NCI-H1417 (cell line): ENCODE measurements around the gene NOTCH4.
"Not testable (repeated sequence)": the region's sequence is repeated elsewhere in the genome, so short reads cannot be mapped to it uniquely, and the experiment has no call there.

Experiments used
- DNase-seq, 3 experiments: peaks; one replicate each; lab custom pipeline; 2025; lab: John Stamatoyannopoulos, UW

The NOTCH4 gene

GRCh38 chr6:32216998-32217397 is 6.9 kb downstream of the NOTCH4 start:
- no peak for DNase-seq

- DNase-seq = no peak
These were observed 7.6 kb downstream of the NOTCH4 start for GRCh38 chr6:32216285-32216684.

DNA sequence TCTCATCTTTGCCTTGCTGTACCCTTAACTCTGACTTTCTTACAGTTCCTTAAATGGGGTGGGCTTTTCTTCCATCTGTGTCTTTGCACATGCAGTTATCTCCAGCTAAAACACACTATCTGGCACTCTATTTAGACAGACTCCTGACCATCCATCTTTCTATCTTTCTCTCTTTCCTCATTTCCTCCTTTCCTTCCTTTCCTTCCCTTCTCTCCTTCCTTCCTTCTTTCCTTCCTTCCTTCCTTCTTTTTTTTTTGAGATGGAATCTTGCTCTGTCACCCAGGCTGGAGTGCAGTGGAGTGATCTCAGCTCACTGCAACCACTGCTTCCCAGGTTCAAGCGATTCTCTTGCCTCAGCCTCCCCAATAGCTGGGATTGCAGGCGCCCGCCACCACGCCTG is 8.2 kb downstream of the NOTCH4 start:
- DNase-seq = no peak

DNA sequence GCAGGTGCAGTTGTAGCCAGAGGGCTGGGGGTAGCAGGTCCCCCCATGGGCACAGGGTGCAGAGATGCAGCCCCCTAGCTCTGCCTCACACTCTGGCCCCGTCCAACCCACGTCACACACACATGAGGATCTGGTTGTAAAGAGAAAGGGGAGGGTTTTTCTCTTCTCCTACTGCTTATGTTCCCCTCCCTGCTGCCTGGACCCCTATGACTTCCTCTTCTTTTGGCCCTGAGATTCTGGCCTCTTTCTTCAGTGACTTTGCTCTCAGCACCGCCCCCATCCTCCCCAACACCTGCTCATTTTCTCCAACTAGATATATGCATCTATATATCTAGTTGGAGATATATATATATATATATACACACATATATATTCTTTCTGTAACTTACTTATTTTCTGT is 9.7 kb downstream of the NOTCH4 start:
- no peak for DNase-seq

DNA sequence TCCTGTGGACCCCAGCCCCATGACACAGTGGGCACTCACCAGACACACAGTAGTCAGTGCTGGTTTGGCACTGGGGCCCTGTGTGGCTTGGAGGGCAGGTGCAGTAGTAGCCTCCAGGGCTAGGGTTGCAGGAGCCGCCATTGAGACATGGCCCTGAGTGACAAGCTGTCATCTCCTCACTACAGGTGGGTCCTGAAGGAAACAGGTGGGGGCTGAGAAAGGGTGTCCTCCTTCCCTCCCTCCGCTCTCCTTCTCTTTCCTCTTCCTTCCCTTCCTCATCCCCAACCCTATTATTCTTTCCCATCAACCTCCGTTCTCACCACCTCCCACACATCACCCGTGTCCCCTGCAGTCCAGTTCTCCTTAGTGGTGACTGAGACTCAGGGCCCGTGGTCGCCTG is 10.2 kb downstream of the NOTCH4 start:
- DNase-seq = no peak

- DNase-seq = no peak
These were observed 11.6 kb downstream of the NOTCH4 start for GRCh38 chr6:32212076-32212760.

DNA sequence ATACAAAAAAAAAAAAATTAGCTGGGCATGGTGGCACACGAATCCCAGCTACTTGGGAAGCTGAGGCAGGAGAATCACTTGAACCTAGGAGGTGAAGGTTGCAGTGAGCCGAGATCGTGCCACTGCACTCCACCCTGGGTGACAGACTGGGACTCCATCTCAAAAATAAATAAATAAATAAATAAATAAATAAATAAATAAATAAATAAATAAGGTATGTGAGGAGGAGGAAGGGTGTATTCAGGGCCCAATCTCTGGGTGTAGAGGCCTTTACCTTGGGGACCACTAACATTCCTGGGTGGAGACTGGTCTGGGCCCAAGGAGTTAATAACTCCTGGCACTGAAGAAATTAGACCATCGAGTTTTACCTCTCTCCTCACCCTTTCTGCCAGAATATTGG is 12.4 kb downstream of the NOTCH4 start:
- not testable (repeated sequence) for DNase-seq

DNA sequence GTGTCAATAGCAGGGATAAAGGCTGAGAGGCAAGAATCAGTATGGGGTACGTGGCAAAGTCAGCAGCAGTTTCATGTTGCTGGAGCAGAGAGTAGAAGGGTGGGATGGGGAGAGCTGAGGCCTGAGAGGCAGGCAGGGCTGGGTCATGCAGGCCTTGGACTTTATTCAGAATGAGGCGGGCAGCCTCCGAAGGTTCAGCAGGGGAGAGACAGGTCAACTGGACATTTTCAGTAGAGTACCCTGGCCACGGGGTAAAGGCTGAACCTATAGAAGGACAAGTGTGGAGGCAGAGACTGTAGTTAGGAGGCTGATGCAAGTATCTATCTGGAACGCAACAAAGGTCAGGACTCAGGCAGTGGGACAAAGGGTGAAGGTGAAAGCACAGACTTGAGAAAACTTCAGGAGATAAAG is 13.7 kb downstream of the NOTCH4 start:
- DNase-seq = no peak

DNA sequence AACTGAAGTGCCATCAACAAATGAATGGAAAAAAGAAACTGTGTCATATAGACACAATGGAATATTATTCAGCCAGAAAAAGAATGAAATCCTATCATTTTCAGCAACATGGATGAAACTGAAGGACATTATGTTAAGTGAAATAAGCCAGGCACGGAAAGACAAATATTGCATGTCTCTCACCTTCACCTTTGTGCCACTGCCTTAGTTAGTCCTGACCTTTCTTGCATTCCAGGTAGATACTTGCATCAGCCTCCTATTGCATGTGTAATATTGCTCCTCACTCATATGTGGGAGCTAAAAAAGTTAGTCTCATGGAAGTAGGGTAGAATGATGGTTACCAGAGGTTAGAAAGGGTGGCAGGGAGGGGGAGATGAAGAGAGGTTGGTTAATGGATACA is 14.9 kb downstream of the NOTCH4 start:
- no peak for DNase-seq

DNA sequence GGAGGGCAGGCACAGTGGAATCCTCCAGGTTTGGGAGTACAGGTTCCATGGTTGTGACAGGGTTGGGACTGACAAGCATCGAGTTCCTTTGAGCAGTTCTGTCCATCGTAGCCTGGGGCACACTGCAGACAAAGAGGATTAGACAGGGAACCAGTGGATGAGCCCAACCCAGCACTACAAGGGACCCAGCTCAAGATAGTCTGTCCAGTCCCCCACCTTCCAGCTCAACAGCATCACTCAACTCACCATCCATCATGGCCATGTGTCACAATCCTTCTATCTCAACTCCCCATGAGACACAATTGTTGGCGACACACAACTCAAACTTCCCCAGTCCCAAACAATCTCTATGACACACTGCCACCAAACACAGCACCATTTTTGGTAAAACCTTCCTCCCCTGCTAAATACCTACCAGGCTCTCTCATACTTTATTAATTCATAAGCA is 19.6 kb downstream of the NOTCH4 start:
- no peak for DNase-seq

GRCh38 chr6:32203426-32204267 is 20.2 kb downstream of the NOTCH4 start:
- peak in 1 of 3 experiments; percentile 3 for DNase-seq

DNA sequence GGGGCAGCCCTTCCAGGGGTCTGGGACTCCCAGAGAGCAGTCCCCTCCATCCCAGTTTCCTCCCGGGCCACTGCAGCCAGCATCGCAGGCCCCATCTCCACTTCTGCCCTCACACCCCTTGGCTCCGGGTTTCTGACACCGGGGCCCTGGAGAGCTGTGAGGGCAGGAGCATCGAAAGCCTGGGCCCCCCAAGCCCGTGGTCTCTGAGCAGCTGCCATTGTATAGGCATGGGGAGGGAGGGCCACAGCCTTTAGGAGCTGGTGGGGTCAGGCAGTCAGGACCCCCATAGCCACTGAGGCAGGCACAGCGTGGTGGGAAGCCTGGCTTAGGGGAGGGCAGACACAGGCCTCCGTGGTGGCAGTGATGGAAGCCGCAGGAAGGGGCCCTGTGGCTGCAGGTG is 21.7 kb downstream of the NOTCH4 start:
- no peak for DNase-seq

- no peak for DNase-seq
These were observed 23.0 kb downstream of the NOTCH4 start for GRCh38 chr6:32200711-32201475.

DNA sequence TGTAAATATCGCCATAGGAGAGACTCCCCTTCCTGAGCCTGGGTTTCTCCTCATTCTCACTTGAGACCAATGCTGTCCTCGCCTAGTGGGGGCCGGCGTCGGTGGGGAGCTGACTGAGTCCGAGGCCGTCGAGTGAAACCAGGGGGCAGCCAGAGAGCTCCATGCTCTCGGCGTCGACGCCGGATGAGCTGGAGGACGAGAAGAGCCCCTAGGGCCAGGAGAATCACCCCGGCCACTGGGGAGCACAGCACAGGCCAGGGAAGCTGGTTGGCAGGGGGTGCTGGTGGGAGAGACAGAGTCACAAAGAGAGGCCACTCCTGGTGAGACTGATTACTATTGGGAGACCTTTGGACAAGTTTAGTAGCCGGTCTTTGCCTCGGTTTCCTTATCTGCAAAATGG is 25.0 kb downstream of the NOTCH4 start:
- DNase-seq = no peak

DNA sequence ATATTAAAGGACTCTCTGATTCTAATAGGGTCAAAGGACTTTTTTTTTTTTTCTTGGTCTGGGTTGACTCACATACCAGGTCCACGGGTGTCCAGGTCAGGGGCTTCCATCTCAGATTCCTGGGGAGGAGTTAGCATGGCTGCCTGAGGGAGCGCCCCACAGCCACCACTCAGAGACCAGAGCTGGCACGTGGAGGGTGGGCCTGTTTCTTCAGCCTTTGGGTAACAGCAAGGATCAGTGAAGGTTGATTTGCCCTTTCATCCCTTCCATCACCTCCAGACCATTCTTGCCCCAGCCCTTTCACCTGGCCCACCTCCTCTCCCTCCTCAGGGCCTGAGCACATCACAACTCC is 25.5 kb downstream of the NOTCH4 start:
- no peak for DNase-seq

DNA sequence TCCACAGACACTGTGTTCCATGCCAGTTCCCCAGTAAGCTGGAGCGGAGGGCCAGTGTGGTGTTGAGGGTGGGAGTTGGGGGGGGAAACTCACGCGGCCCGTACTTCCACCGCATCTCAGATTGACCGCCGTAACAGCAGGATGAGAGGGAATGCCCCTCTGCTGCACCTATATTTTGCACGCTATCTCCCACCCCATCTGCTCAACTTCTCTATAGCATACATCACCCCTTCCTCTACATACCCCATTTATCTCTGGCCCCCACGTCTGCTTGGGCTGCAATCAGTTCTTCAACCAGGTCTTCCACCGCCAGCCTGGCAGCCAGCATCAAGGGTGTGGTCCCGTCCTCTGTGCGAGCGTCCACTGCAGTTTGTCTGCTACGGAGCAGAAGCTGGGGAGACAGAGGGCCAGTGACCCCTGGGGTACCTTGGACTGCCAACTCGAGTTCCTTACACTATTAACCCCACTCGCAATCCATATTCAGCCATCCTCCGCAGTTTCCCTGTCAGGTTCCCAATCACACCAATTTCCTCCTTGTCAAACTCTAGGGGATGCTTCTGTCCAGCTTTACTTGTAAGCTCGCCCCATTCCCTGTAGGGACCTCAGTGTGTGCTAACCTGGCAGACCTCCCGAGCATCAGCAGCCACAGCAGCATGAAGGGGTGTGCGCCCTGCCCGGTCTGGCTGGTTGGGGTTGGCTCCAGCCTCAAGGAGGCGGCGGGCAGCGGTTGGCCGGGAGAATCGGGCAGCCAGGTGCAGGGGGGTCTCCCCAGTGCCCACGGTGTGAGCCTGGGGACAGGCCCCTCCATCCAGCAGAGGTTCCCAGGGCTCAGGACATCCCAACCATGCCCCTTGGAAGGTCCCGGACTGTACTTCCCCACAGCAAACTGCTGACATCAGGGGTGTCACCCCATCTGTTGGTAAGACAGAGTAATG is 26.9 kb downstream of the NOTCH4 start:
- DNase-seq = peak in 2 of 3 experiments; percentile 77 to 78

DNA sequence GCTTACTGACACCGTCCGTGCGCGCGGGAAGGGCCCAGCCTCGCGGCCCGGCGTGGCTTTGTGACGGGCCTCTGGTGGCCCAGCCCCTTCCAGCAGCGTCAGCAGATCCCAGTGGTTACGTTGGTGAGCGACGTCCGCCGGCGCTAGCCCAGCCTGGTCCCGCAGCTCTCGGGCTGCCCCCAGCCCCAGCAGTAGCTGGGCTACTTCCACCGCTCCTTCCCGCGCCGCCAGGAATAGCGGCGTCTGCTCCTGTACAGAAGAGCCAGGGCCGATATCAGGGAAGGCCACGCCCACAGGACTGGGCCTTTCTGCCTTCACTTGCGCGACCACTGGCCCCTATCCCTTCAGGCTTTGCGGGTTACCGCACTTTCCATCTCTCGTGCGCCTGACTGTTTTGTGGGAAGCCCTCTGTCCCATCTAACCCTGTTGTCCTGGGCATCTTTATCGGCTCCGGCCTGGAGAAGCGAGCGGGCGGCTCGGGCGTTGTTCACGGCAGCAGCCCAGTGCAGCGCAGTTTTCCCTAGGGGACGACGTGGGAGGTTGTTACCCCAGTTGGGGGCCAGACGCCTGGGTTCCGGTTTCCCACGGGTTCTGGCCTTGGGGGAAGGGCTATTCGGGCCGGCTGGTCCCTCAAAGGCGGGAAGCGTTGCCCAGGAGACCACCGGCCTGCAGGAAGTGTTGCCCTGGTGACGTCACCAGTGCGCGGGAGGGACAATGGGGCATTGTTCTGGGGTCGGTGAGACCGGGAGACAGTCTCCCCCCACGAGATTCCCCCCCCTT is 27.8 kb downstream of the NOTCH4 start:
- DNase-seq = peak; percentile 62 to 96 (median 91)

DNA sequence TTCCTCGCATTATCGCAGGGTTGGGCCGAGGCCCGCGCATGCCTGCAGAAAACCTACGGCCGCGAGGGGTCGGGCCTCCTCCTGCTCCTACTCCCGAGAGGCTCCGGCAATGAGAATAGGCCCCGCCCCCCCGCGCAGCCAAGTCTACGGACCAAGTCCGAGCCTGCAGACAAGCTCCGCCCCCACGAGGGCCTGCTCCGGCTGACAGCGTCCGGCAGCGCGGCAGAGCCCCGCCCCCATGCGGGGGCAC is 28.3 kb downstream of the NOTCH4 start:
- peak; percentile 99 for DNase-seq

DNA sequence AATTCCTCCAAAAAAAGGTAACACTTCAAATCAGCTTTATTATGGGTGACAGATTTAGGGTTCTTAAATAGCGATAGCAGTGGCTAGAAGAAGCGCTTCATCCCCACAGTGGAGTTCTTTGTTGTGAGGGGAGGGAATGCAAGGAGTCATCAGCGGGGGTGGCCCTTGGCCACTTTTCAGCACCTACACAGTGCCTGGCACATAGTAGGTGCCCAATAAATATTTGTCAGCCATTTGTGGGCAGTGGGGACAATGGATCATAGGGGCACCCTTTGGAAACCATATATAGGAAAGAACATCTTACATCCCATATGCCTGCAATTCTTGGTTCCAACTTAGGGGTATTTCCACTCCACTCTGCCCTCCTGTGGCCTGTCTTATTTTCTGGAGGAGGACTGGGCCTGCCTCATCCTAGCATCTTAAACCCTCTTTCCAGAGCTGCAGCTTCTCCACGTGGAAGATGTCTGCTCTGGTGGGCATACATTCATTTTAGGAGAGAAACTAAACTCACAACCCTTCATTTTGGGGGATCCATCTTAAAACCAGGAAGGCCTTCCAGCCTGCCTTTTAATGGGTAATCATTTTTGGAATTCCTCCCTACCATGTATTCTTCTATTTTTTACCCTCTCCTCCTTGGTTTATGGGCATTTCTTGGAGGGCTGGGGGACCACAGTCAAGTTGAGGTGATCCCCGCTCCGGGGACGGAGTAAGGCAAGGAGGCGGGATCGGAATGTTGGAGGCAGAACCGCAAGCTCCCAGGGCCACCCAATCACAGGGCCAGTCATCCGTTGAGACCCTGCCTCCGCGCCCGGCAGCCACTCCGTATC is 28.8 kb downstream of the NOTCH4 start:
- no peak for DNase-seq

DNA sequence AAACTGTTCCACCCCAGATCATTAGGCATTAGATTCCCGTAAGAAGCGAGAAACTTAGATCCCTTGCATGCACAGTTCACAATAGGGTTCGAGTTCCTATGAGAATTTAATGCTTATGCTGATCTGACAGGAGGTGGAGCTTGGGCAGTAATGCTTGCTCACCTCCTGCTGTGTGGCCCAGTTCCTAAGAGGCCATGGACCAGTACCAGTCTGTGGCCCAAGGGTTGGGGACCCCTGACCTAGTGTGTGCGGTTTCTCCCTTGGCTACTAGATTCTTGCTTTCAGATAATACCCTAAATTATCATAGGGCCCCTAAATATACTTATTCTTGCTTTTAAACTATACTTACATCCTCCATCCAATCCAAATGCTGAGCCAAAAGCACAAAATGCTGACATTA is 29.5 kb downstream of the NOTCH4 start:
- no peak for DNase-seq
